Epidermal melanocyte (primary cell): ENCODE data around the gene GRM3.

ENCODE experiments used
- DNase-seq: peaks from one replicate; pipeline ENCODE4 v3.0.0; 2011; ENCODE audit warnings: low spot score; ENCODE audit not compliant: insufficient read length

Gene GRM3

GRCh38 chr7:86692755-86693154 lies 49.0 kb downstream of the GRM3 start:
- no peak for DNase-seq

DNA sequence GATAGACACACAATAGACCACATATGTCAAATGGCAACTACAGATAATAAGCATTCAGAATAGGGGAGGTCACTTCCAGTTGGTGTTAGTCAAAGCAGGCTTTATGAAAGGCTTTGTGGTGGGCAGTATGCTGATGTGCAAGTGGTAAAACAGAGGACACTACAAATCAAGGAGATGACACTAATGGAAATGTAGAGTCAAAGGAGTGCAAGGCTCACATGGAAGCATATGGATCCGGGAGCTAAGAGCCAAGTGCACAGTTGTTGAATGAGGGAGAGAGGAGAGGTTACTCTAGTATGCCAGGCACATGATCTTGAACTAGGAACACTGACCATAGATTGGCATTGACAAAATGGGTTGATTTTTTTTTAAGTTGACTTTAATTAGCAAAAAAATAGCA lies 62.7 kb downstream of the GRM3 start:
- DNase-seq, result no peak

DNA sequence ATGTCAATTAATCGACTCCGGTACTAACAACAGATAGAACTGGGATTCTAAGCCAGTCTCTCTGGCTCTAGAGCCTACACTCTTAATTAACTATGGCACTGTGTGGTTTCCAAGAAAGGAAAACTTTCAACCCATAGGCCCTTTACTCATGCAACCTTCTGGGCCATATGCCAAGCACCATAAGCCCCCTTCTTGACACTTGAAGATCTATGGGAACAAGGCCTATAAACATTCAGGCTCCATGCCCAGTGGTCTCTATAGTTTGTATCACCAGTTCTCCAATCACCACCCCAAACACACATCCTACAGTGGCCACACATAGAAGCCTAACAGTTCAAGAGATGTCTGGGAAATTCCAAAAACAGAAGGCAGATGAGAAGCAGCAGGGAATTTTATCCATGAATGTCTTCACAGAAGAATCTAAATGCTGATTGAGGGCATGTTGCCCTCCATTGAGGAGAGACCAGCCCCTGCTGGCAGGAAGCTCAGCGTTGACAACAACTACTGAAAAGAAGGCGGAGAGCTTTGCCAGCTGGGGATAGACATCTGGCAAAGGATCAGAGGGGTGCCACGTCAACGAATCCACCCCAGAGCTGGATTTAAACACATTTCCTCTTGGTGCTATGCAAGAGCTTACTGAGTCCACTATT lies 64.4 kb downstream of the GRM3 start:
- DNase-seq, result no peak

DNA sequence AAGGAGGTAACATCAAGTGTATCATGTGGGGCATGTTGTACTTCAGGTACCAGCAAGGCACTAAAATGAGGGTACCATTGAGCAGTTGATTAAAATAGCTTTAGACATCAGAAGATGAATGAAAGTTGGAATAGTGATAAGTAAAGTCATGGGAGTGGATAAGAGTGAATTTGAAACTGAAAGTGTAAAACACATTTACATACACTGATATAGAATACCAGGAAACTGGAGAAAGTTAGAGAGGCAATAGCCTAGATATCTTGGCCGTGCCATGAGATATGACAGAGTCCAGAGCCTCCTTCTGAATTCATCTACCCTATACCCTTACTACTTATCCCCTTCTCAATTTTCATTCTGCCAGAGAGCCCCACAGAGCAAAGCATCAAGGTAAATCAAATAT lies 76.6 kb downstream of the GRM3 start:
- DNase-seq, result no peak

GRCh38 chr7:86733783-86734182 lies 90.1 kb downstream of the GRM3 start:
- DNase-seq, result no peak

- DNase-seq, result no peak
Observed at GRCh38 chr7:86745013-86745745, 101.5 kb downstream of the GRM3 start.

DNA sequence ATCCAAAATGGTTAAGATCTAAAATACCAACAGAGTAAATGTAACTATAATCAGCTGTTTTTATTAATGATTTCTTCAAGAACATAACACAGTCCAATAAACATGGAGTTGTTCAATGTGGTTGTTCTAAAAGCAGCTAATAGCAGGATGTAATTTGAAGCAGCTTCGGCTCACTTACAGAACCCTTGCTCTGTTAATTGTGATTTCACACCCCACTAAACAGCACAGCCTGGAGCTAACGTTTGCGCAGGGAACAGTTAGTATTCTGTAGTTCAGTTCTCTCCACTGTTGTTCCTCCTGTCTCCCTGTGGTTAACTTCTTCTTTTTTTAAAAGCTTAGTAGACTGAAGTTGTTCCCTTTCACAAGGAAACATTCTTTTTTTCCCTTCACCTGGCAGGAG lies 104.0 kb downstream of the GRM3 start:
- DNase-seq, result no peak

GRCh38 chr7:86748201-86748600 lies 104.5 kb downstream of the GRM3 start:
- DNase-seq, result no peak

- DNase-seq, result no peak
Observed at GRCh38 chr7:86748843-86749719, 105.4 kb downstream of the GRM3 start.

DNA sequence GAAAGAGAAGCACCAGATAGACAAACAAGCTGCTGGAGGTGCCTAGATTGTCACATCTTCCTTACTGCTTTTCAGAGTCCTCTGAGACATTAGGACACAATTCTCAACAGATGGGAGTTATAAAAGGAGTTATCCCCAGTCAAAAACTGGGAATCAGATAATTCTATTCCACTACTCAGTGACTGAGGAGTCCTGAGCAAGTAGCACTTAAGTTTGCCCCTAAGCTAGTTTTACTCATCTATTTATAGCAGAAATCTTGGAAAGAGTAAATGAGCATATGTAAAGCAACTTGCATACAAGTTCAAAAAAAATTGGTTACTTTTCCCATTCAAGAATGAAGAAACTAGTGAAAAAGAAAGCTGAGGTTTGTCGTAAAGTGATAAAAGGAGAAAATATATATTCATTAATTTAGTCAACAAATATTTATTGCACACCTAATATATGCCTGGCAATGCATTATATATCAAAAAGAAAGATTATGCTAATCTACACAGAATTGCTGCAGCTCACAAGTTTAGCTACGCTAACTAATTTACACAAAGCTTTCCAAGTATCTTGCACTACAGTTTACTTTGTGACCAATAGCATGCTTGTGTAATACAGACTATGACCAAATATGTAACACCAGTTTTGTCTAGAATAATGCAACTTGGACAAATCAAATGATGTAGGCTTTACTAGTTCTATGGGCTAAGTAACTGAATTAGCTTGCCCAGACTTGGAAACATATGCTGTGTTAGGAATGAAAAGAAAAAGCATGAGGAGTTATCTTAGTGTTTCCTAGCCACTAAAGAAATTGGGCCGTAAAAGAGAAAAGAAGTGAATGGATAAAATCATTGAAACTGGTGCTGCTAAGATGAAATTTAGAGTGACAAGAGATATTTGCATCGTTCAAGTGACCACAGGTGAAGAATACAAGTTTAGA lies 106.3 kb downstream of the GRM3 start:
- DNase-seq, result no peak

DNA sequence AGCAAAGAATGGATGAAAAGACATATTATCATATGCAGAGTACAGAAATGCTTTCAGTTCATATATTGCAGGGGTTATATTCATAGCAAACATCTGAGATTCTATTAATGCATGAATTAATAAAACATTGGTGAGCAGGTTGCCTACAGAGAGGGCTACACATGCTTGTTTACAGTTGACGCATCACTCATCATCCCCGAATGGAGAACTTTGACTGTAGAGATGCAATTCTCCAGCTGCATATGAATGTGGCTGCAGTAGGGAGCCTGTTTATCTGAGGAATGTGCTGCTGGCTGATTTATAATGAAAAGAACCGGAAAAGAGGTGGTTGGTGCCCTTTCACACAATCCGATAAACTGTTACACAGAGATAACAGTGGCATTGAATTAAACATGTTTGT lies 116.5 kb downstream of the GRM3 start:
- no peak for DNase-seq

DNA sequence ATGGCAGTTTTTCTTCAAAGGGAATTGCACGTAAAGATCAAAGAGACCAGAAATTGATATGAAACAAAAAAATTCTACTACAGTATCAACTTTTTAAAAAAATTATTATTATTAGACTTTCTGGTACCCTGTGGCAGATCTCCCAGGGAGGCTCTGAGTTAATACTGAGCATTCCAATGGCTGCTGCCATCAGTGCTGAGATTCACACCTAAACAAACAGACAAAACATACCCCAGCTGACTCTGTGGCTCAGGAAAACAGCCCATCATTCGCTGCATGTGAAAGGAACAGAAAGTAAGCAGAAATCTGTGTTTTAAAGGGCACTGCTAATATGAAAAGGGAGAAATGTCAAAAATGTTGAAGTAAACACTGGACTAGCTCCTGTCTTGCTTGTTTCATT lies 118.4 kb downstream of the GRM3 start:
- no peak for DNase-seq

GRCh38 chr7:86765931-86766330 lies 122.2 kb downstream of the GRM3 start:
- no peak for DNase-seq

- DNase-seq, result no peak
Observed at GRCh38 chr7:86768394-86768793, 124.7 kb downstream of the GRM3 start.

DNA sequence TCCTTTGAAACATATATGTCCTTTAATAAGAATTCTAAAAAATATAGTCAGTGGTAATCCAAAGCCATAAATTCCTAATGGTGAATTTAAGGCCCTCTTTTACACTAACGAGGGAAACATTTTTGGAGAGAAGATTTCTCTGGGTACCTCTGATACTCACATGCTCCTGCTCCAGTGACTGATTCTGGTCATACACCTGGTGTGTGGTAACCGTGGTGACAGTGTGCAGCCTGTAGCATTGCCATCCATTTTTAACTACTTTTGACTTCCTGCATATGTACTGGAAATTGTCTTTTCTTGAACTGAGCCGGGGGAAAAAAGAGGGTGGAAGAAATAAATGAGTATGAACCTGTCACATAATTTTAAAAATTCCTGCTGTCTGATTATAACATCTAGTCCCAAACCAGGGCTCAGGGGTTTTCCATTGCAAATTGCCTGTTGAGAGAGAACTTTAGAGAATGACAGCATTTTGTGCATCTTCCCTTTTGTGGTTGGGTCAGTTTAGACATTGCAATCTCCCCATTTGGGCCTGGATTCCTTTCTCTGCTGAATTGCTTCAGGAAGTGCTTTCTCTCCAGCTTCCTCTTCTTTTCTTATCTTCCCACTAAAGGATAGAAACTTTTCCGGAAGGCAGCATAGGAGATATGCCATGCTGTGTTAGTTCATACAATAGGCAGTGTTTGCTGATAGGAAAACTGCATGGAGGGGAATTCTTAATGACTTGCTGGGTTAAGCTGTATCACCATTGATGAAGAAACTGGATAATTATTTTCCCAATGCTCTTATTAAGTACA lies 125.5 kb downstream of the GRM3 start:
- DNase-seq, result no peak

GRCh38 chr7:86773309-86773708 lies 129.6 kb downstream of the GRM3 start:
- no peak for DNase-seq

DNA sequence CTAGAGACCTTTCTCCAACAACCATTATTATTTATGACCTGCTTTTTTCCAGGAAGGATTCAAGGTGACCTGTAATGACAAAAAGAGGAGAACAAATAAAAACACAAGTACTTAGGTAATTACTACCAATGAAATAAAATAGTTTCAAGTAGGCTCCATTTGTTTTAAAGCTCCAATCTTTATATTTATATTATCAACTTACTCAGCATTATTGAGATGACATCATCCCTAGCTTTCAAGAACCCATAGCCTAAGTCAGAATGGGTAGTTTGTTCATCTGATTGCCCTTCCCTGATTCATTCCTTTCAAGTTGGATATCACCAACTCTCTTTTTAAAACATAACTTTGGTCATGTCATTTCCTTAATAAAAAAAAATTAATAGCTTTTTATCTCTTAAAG lies 131.5 kb downstream of the GRM3 start:
- DNase-seq, result no peak

GRCh38 chr7:86776136-86776535 lies 132.4 kb downstream of the GRM3 start:
- no peak for DNase-seq

GRCh38 chr7:86778271-86778670 lies 134.6 kb downstream of the GRM3 start:
- no peak for DNase-seq

DNA sequence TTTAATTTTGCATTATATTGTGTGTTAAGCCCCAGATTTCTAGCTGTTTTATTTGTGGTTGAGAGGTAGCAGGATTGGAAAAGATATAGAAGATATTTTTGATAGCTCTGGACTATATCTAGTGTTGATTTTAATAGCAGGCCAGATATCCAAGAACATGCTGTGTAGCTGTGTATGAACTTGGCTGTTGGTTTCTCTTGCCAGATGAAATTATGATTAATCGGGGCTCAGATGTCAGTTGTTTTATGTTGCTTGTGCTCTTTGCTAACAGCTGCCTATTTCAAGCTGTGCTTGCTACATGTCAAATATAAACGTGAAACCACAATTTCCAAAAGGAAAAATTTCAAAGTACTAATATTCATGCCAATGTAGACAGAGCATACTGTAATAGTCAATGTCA lies 141.1 kb downstream of the GRM3 start:
- no peak for DNase-seq
